H1 (cell line): ENCODE measurements around the gene GZF1.

Experiments
- ATF3 ChIP-seq: IDR thresholded peaks from 2 replicates; pipeline ENCODE4 v1.6.1; 2011; ENCODE audit warnings: low read depth, mild to moderate bottlenecking, low read length; ENCODE audit not compliant: insufficient read depth
- CEBPB ChIP-seq: IDR thresholded peaks from 2 replicates; pipeline ENCODE4 v1.6.1; 2012; ENCODE audit warnings: low read depth, low read length
- CHD1 ChIP-seq: IDR thresholded peaks from 2 replicates; pipeline ENCODE4 v1.6.1; 2012; ENCODE audit warnings: low read depth, low read length, improper control_type of control experiment
- EGR1 ChIP-seq: IDR thresholded peaks from 2 replicates; pipeline ENCODE4 v1.6.1; 2011; ENCODE audit warnings: low read depth, low read length, borderline replicate concordance
- FOSL1 ChIP-seq: IDR thresholded peaks from 2 replicates; pipeline ENCODE4 v1.6.1; 2011; ENCODE audit warnings: mild to moderate bottlenecking, low read depth, low read length, moderate library complexity; ENCODE audit not compliant: insufficient read depth
- JUND ChIP-seq: IDR thresholded peaks from 2 replicates; pipeline ENCODE4 v1.6.1; 2011; ENCODE audit warnings: mild to moderate bottlenecking, improper control_type of control experiment, low read length
- POLR2A ChIP-seq, 2 experiments: IDR thresholded peaks; 1 replicate in 1 of 2; 2 replicates in 1 of 2; pipeline ENCODE4 v1.6.1; 2011; ENCODE audit warnings: low read depth in 2 of 2, low read length in 2 of 2, mild to moderate bottlenecking in 2 of 2; ENCODE audit errors: control extremely low read depth in 1 of 2
- POLR2AphosphoS5 ChIP-seq: IDR thresholded peaks from 2 replicates; pipeline ENCODE4 v1.6.1; 2011; ENCODE audit warnings: low read depth, low read length
- RNF2 ChIP-seq: fragments of 200-900, 300-1000 bp; sonication (generic); IDR thresholded peaks from 2 replicates; pipeline ENCODE4 v1.7.1; 2016; ENCODE audit warnings: borderline replicate concordance, low read depth, mild to moderate bottlenecking, antibody characterized with exemption, low read length; ENCODE audit not compliant: poor library complexity, severe bottlenecking; ENCODE audit errors: missing control alignments
- TAF1 ChIP-seq: IDR thresholded peaks from 2 replicates; pipeline ENCODE4 v1.6.1; 2011; ENCODE audit warnings: mild to moderate bottlenecking, low read depth, low read length
- TF ChIP-seq, protein P1 (sequence below), 3 experiments: IDR thresholded peaks; 1 replicate in 2 of 3; 2 replicates in 1 of 3; pipeline versions ENCODE4 v1.5.1 to v1.6.1; 2011; ENCODE audit warnings: low read length in 3 of 3, mild to moderate bottlenecking in 3 of 3, inconsistent platforms in 2 of 3, low read depth in 1 of 3, moderate library complexity in 1 of 3; ENCODE audit not compliant: insufficient read depth in 1 of 3; ENCODE audit errors: control extremely low read depth in 1 of 3
- TF ChIP-seq, protein P2 (sequence below): IDR thresholded peaks from 2 replicates; pipeline ENCODE4 v1.6.1; 2012; ENCODE audit warnings: low read length, inconsistent platforms

DNA sequence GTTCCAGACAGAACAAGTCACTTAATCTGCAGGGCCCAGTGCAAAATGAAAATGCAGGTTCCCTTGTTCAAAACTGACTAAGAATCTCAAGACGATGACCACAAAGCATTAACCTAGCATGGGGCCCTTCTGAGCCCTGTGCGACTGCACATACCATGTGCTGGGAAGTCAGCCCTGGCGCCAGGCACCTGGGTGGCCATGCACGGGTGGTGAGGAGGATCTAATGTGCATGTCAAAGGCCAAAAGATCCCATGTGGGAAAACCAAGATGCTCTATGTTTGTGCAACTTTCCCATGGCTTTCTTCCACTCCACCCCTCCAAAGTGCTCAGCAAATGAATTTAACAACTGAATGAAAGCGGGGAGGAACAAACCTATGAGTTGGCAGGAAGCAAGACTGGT lies 44.9 kb upstream of the GZF1 start:
- TF ChIP-seq CEBPB, result no peak
- TF ChIP-seq, protein P1, sequence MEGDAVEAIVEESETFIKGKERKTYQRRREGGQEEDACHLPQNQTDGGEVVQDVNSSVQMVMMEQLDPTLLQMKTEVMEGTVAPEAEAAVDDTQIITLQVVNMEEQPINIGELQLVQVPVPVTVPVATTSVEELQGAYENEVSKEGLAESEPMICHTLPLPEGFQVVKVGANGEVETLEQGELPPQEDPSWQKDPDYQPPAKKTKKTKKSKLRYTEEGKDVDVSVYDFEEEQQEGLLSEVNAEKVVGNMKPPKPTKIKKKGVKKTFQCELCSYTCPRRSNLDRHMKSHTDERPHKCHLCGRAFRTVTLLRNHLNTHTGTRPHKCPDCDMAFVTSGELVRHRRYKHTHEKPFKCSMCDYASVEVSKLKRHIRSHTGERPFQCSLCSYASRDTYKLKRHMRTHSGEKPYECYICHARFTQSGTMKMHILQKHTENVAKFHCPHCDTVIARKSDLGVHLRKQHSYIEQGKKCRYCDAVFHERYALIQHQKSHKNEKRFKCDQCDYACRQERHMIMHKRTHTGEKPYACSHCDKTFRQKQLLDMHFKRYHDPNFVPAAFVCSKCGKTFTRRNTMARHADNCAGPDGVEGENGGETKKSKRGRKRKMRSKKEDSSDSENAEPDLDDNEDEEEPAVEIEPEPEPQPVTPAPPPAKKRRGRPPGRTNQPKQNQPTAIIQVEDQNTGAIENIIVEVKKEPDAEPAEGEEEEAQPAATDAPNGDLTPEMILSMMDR (IDR thresholded peaks at IDR 0.05; ENCODE audit: control extremely low read depth in 1 of 3, insufficient read depth in 1 of 3, low read depth in 1 of 3, low read length in 3 of 3), result no peak
- TF ChIP-seq ATF3, result no peak
- no peak for TF ChIP-seq EGR1
- no peak for TF ChIP-seq FOSL1
- no peak for TF ChIP-seq POLR2AphosphoS5
- no peak for TF ChIP-seq POLR2A (IDR thresholded peaks at IDR 0.05; ENCODE audit: control extremely low read depth in 1 of 2, low read depth in 2 of 2, low read length in 2 of 2)
- no peak for TF ChIP-seq TAF1
- no peak for TF ChIP-seq CHD1
- TF ChIP-seq RNF2, result no peak
- no peak for TF ChIP-seq JUND
- TF ChIP-seq, protein P2, sequence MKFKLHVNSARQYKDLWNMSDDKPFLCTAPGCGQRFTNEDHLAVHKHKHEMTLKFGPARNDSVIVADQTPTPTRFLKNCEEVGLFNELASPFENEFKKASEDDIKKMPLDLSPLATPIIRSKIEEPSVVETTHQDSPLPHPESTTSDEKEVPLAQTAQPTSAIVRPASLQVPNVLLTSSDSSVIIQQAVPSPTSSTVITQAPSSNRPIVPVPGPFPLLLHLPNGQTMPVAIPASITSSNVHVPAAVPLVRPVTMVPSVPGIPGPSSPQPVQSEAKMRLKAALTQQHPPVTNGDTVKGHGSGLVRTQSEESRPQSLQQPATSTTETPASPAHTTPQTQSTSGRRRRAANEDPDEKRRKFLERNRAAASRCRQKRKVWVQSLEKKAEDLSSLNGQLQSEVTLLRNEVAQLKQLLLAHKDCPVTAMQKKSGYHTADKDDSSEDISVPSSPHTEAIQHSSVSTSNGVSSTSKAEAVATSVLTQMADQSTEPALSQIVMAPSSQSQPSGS, result no peak
